A549 treated with Hydrocortisone at 1 μM for 4 hours (cell line): ENCODE measurements around the gene LEPR. TPM values are rescaled to one million over a fixed set of nuclear protein-coding genes. Genes with fewer than 3 reads are reported as not detected.

ENCODE experiments used
- total RNA-seq: library from RNA; stranded (reverse); fragments of 200-300 nt; extraction: Qiagen RNA extraction; gene quantifications from 5 replicates; pipeline ENCODE4 v1.2.3, GENCODE V29; 2022

LEPR gene, protein sequence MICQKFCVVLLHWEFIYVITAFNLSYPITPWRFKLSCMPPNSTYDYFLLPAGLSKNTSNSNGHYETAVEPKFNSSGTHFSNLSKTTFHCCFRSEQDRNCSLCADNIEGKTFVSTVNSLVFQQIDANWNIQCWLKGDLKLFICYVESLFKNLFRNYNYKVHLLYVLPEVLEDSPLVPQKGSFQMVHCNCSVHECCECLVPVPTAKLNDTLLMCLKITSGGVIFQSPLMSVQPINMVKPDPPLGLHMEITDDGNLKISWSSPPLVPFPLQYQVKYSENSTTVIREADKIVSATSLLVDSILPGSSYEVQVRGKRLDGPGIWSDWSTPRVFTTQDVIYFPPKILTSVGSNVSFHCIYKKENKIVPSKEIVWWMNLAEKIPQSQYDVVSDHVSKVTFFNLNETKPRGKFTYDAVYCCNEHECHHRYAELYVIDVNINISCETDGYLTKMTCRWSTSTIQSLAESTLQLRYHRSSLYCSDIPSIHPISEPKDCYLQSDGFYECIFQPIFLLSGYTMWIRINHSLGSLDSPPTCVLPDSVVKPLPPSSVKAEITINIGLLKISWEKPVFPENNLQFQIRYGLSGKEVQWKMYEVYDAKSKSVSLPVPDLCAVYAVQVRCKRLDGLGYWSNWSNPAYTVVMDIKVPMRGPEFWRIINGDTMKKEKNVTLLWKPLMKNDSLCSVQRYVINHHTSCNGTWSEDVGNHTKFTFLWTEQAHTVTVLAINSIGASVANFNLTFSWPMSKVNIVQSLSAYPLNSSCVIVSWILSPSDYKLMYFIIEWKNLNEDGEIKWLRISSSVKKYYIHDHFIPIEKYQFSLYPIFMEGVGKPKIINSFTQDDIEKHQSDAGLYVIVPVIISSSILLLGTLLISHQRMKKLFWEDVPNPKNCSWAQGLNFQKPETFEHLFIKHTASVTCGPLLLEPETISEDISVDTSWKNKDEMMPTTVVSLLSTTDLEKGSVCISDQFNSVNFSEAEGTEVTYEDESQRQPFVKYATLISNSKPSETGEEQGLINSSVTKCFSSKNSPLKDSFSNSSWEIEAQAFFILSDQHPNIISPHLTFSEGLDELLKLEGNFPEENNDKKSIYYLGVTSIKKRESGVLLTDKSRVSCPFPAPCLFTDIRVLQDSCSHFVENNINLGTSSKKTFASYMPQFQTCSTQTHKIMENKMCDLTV
- 2.1 to 3.2 TPM (median 2.9 TPM) in 5 replicates for total RNA-seq

DNA sequence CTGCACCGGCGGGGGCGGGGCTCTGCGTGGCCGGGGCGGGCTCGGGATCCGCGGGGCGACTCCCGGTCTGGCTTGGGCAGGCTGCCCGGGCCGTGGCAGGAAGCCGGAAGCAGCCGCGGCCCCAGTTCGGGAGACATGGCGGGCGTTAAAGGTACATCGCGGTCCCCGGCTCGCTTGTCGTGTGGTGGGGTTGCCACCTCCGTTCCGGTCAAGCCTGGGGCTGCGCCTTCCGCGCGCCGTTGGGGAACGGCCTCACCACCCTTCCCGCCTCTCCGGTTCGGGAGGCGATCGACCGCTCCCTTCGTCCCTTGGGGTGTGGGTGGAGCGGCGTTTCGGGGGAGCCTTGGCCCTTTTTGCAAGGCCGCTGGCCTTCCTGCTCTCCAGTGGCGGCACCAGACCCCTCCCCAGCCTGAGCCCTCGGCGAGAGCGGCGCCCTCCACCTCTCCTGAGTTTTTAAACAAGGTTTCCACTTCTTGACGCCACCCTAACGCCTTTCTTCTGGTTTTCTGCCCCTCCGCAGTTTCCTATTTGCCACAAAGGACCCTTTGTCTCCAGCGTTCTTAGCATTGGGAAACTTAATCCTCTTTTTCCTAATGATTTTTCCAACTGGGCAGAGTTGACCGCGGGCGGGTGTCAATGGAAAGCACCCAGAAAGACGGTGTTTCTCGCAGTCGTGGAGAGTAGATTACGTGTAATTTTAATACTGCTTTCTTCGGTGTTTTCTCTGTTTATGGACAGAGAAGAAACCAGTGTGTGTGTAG lies at the start of gene LEPR, which contains the start of gene LEPROT:
Gene LEPR, plus strand, starts transcription at position 79 of the 761 bp plus-strand sequence. CDS start 144,898 bp downstream, outside the sequence.
Gene LEPROT, plus strand, starts transcription at position 79 of the 761 bp plus-strand sequence. Its CDS starts 57 bp downstream, at position 136.

Other genes with a start within 250 kb of the LEPR start
- gene DNAJC6, start 111.1 kb upstream of the LEPR start, total RNA-seq = 5.4 to 9.2 TPM (median 7.2 TPM) in 5 replicates
- gene LEPROT, start within 50 bp of the LEPR start, total RNA-seq = 40.9 to 49.0 TPM (median 46.3 TPM) in 5 replicates